ENCODE results near the gene THBS2. TPM values are rescaled to one million over a fixed set of nuclear protein-coding genes. Genes with fewer than 3 reads are reported as not detected.

Gene THBS2
- total and polyA plus RNA-seq, 2 of the 8 experiments (the other 6 are each of a cell fraction or from before 2014, with no cell fraction given) = 11.0 to 22.5 TPM

GRCh38 chr6:169247991-169248390 lies 5.7 kb downstream of the THBS2 start:
- H3K9me3 ChIP-seq (ENCODE audit: insufficient read depth in 2 of 2, low read depth in 1 of 2, low read length in 1 of 2) = peaks cover 0 to 7% of the 10 kb centered on the region in 2 experiments; a peak in 2 of 4 replicates
- H4K8ac ChIP-seq (ENCODE audit: extremely low read depth, insufficient read depth, low read length) = no peak overlapping the region; the same call in 1 of the 2 replicates
- no peak overlapping the region; the same call in 1 of the 2 replicates for H2BK5ac ChIP-seq (ENCODE audit: low read depth, low read length)
- H3K56ac ChIP-seq (replicated peaks; ENCODE audit: insufficient read length, low read depth, low read length) = no peak overlapping the region
- no peak overlapping the region; a peak in 1 of 7 replicates for H3K9ac ChIP-seq (replicated peaks in 1 of 4; ENCODE audit: extremely low read depth in 1 of 4, low read depth in 3 of 4, low read length in 3 of 4)
- H3K79me2 ChIP-seq (ENCODE audit: control insufficient read depth in 1 of 2, insufficient read depth in 2 of 2, low read length in 2 of 2) = no peaks in the 10 kb centered on the region
- H3K23ac ChIP-seq (ENCODE audit: insufficient read length) = no peak overlapping the region
- no peaks in the 10 kb centered on the region for H3K27me3 ChIP-seq (replicated peaks in 1 of 4; ENCODE audit: control insufficient read depth in 3 of 4, extremely low read depth in 1 of 4, insufficient read depth in 3 of 4, low read length in 3 of 4)
- ChIA-PET CTCF (ENCODE audit: partially characterized antibody) (interaction anchor here (0.8 kb wide), 1 partner anchor 9 kb away, joined by 3 read pairs; no protein-coding TSS in a partner anchor), POLR2A (ENCODE audit: partially characterized antibody) (interaction anchor here (1.2 to 1.3 kb wide), 2 partner anchors 8 to 9 kb away, joined by 3 read pairs; no protein-coding TSS in a partner anchor)
- TF ChIP-seq TAF1 (IDR thresholded peaks at IDR 0.05; ENCODE audit: low read depth, low read length) (no peak), YY1 (IDR thresholded peaks at IDR 0.05; ENCODE audit: low read depth, low read length) (no peak), EZH2 (IDR thresholded peaks at IDR 0.05; ENCODE audit: low read depth, low read length, severe bottlenecking) (no peak), BCL11A (IDR thresholded peaks at IDR 0.05; ENCODE audit: low read depth in 2 of 2, low read length in 2 of 2) (no peak), GTF2F1 (IDR thresholded peaks at IDR 0.05; ENCODE audit: borderline replicate concordance, low read depth, low read length) (no peak), EP300 (IDR thresholded peaks at IDR 0.05; ENCODE audit: borderline replicate concordance in 1 of 2, low read depth in 2 of 2, low read length in 2 of 2) (no peak), RFX5 (IDR thresholded peaks at IDR 0.05; ENCODE audit: borderline replicate concordance, low read depth, low read length) (no peak)
- no peak overlapping the region for H2BK15ac ChIP-seq (ENCODE audit: low read length)
- 94% methylated on average over 8 of the region's 8 CpGs; no CpG with 5 or more reads in 1 of the 2 experiments for WGBS, 2 experiments (ENCODE audit: extremely low coverage in 1 of 2, insufficient coverage in 1 of 2, insufficient read length in 1 of 2, insufficient replicate concordance in 2 of 2, low coverage in 1 of 2, low lambda C conversion rate in 2 of 2, missing lambda C conversion rate in 1 of 2)
- no peak overlapping the region; the same call in 1 of the 2 replicates for H2BK12ac ChIP-seq (ENCODE audit: low read depth, low read length)
- DNase-seq (ENCODE audit: low read depth in 1 of 2, low spot score in 2 of 2) (no peak), FAIRE-seq (no peak)
- peaks cover 7% of the 10 kb centered on the region; the same call in 1 of the 2 replicates for H3K23me2 ChIP-seq (ENCODE audit: low read depth, low read length)
- no peak overlapping the region for H3K4ac ChIP-seq (replicated peaks; ENCODE audit: insufficient read length, low read depth, low read length)
- no peak overlapping the region for H2AFZ ChIP-seq (ENCODE audit: low read length)
- H3K36me3 ChIP-seq (ENCODE audit: control insufficient read depth in 2 of 4, insufficient read depth in 4 of 4, low read length in 3 of 4) = peaks cover 0 to 20% (median 15%) of the 10 kb centered on the region in 4 experiments; a peak in 6 of 8 replicates
- no peak overlapping the region for H2BK20ac ChIP-seq (ENCODE audit: low read length)
- H3K4me2 ChIP-seq (ENCODE audit: insufficient read depth in 1 of 2, low read depth in 2 of 2, low read length in 2 of 2) = no peak overlapping the region
- H2AK5ac ChIP-seq (ENCODE audit: low read depth, low read length) = no peak overlapping the region
- no peak overlapping the region for H3K14ac ChIP-seq (ENCODE audit: insufficient read length)
- H4K5ac ChIP-seq (ENCODE audit: insufficient read length, low read depth, low read length) = no peak overlapping the region
- H2BK120ac ChIP-seq (replicated peaks; ENCODE audit: low read depth, low read length) = no peak overlapping the region
- H3K79me1 ChIP-seq (ENCODE audit: low read depth, low read length) = no peaks in the 10 kb centered on the region
- peaks cover 5 to 24% (median 15%) of the 10 kb centered on the region in 4 experiments; a peak in 5 of 7 replicates for H3K4me1 ChIP-seq (replicated peaks in 1 of 4; ENCODE audit: control insufficient read depth in 3 of 4, insufficient read depth in 4 of 4, low read length in 3 of 4)
- no peak overlapping the region for H3K4me3 ChIP-seq (ENCODE audit: extremely low read depth in 1 of 4, insufficient read depth in 2 of 4, low read depth in 3 of 4, low read length in 4 of 4)
- 0 out of 2 replicates have a peak overlapping the region, but pooled peaks have one; percentile 21 for H3K27ac ChIP-seq (ENCODE audit: low read depth, low read length)
- no peak overlapping the region for H3K18ac ChIP-seq (ENCODE audit: extremely low read depth, low read length)
- peaks cover 0 to 10% of the 10 kb centered on the region in 2 experiments for H4K20me1 ChIP-seq (replicated peaks in 1 of 2; ENCODE audit: control insufficient read depth in 1 of 2, insufficient read depth in 2 of 2, low read length in 2 of 2)
- H4K91ac ChIP-seq (replicated peaks; ENCODE audit: insufficient read length, low read length) = peak overlapping the region; percentile 52

All from H1 (cell line).